Cardiac fibroblast (primary cell): ENCODE results near the gene PKN3.

Experiments used
- DNase-seq, 2 donors: peaks; one replicate each; pipeline versions ENCODE4 v3.0.0 to v3.0.0-alpha.2; 2010; ENCODE audit warnings: low read depth in 2 of 2
- H3K4me3 ChIP-seq, 2 donors: replicated peaks in 1 of 2; 1 replicate in 1 of 2; 2 replicates in 1 of 2; pipeline ENCODE4 v1.5.1; 2011; ENCODE audit warnings: low read depth in 2 of 2, low read length in 2 of 2, mild to moderate bottlenecking in 2 of 2, moderate library complexity in 1 of 2
- CTCF ChIP-seq: IDR thresholded peaks from one replicate; pipeline ENCODE4 v1.5.1; 2011; ENCODE audit warnings: low read depth, mild to moderate bottlenecking, low read length, inconsistent platforms

Gene PKN3

DNA sequence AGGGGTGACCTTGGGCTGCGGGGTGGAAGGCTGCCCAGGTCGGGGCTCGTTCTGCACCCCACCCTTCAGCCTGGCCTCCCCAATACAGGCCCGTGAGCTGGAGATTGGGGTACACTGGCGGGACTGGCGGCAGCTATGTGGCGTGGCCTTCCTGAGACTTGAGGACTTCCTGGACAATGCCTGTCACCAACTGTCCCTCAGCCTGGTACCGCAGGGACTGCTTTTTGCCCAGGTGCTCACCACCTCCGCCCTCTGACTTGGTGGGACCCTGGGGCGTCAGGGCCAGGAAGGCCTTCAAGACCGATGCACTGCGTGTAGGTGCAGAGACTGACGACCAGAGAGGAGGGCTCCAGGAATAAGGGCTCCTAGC lies 11.1 kb downstream of the PKN3 start:
- H3K4me3 ChIP-seq: no peak overlapping the region
- no peak for DNase-seq
- no peak for TF ChIP-seq CTCF

GRCh38 chr9:128713941-128714573 lies 11.8 kb downstream of the PKN3 start:
- H3K4me3 ChIP-seq: no peak overlapping the region
- DNase-seq: no peak
- TF ChIP-seq CTCF: no peak

DNA sequence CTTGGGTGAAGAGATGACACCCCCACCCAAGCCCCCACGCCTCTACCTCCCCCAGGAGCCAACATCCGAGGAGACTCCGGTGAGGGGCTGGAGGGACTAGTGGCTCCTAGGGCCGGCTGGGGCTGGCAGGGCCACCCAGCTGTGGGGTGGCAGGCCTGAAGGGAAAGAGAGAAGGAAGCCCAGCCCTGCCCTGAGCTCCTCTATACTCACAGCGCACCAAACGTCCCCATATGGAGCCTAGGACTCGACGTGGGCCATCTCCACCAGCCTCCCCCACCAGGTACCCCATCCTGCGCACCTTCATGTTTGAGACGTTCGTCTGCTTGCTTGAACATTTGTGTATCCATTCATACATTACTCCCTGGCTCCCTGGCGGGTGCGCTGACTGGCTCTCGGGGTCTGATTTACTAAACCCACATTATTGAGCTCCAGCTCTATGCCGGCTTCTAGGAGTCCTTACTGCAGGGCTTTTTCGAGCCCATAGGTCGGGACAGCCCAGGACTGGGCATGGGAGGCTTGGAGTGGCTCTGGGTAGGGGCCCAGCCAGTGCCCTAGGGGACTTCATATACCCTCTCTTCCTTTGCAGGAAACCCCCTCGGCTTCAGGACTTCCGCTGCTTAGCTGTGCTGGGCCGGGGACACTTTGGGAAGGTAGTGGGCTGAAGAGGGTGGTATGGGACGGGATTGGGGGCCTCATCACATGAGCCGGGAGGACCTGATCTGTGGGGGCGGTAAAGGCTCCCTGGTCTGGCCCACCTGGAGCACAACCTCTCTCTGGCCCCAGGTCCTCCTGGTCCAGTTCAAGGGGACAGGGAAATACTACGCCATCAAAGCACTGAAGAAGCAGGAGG lies 12.5 kb downstream of the PKN3 start:
- H3K4me3 ChIP-seq: no peak overlapping the region
- DNase-seq: no peak
- TF ChIP-seq CTCF: no peak

GRCh38 chr9:128715436-128715750 lies 13.1 kb downstream of the PKN3 start:
- no peak for DNase-seq
- TF ChIP-seq CTCF: no peak
- H3K4me3 ChIP-seq: no peak overlapping the region

GRCh38 chr9:128716581-128717254 lies 14.4 kb downstream of the PKN3 start:
- no peak overlapping the region for H3K4me3 ChIP-seq
- no peak for DNase-seq
- TF ChIP-seq CTCF: no peak

DNA sequence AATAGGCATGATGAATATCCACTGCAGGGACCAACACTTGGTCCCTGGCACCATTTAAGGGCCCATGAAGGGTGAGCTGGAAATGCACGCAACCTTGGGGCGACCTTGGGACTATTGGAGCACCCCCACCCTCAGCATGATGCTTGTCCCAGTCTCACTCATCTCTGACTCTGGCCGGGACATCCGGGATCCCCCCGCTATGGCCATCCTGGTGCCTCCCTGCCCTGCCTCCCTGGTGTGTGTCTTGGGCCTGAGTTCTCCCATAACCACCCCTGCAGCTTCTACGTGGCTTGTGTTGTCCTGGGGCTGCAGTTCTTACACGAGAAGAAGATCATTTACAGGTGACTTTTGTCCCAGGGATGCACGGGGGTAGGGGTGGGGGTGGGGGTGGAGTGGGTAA lies 15.7 kb downstream of the PKN3 start:
- TF ChIP-seq CTCF: no peak
- H3K4me3 ChIP-seq: no peak overlapping the region
- DNase-seq: no peak
